NCI-H146 (cell line): ENCODE measurements around the gene UBE2E2.

Experiments used
- DNase-seq: peaks from one replicate; lab custom pipeline; 2025; lab: John Stamatoyannopoulos, UW

Gene UBE2E2

DNA sequence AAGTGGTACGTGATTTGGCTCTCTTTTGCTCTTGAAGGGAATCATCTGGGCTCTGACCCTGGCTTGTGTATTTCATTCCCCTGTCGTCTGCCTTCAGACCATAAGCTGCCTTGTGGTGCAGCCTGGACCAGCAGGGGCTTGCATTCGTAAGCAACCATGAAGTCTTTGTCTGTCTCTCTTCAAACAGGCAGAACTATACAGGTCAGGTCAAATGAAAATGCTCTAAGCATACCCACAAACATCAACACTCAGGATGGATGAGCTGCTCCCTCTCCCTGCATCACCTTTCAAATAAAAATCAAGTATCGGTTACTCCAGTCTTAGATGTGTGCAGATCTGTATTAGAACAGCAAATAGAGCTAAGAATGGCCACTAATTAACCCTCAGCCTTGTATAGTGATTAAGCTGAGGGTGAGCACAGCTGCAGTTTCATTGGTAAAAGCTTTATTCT, 334.0 kb downstream of the UBE2E2 start:
- peak; percentile 85 for DNase-seq

DNA sequence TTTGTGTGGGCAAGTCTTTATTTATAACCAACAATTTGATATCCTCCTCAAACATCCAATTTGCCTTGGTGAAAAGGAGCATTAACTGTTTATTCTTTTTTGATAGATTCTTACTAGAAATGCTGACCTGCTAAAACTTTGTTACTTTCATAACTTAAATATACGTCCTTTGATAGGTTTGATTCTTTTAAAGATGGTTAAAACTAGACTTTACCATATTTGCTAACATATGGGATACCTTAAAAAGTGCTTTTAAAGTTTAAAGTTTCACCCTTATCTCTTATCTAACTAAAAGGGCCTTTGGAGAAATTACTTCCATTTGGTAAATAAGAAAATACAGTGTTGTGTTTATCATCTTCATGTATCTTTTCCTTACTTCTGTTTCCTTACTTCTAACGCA, 336.1 kb downstream of the UBE2E2 start:
- no peak for DNase-seq

DNA sequence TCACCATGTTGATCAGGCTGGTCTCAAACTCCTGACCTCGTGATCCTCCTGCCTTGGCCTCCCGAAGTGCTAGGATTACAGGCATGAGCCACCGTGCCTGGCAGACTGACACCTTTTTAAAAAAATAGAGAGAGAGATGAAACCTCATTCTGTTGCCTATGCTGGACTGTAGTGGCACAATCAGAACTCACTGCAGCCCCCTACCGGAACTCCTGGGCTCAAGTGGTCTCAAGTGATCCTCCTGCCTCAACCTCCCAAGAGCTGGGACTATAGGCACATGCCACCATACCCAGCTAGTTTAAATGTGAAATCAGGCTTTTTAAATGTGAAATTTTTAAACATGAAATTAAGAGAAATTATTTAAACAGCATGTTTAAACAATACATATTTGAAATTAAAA, 337.5 kb downstream of the UBE2E2 start:
- DNase-seq: no peak

DNA sequence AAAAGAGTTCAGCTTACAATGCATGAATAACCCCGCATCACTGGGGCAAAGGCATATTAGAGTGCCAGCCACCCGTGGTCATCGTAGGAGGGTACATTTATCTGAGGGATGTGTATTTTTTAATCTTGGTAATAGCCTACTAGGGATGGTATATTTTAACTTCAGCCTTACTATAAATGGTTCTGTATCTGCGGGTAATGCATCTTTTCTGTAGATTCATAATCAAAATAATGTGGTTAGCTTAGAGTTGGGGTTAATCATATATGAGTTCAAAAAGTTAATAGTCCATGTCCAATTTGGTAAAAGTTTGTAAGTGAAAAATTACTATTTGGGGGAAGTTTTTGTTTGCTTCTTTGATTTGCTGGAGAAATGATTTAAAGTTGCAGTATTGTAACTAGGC, 339.0 kb downstream of the UBE2E2 start:
- no peak for DNase-seq

DNA sequence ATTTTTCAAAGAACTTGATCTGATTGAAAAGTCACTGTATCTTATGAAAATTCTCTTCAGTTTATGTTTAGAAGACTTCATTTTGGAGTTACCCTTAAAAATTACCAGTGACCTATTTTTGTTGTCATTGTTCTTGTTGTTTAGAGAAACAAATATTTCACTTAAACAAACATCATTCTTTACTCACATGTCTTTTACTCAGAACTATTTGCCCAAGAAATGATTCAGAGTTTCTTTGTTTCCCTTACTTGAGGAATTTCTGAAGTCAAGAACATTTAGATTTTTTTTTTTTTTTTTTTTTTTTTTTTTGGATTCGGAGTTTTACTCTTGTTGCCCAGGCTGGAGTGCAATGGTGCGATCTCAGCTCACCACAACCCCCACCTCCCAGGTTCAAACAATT, 343.1 kb downstream of the UBE2E2 start:
- no peak for DNase-seq

DNA sequence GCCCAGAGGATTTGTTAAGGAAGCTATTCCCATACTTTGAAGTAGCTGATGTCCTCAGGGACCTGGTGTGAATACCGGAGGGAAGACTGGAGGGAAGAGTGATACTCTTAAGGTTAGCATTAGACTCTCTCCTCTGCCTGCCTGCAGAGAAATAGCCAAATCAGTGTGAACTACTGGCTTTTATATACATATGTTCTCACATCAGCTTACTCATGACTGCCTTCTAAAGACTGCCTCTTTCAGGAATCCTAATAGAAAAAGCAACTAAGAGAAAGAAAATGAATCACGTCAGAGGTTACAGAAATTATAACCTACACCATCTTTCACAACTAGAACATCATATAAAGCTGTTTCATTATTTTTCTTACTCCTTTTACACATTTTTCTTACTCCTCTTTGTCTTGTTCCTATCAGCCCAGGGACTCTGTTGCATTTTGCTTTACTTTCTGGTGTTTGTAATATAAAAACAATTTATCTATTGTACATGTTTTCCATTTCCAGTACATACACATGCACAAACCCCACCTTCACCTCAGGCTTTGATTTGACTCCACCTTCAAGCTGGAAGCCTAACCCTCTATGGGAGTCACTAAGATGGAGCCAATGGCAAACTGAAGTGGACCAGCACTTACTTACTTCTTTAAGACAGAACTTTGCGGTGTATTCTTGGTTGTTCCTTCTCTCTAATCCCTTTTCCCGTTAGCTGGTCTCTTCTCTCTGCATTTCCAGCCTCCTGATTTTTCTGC, 345.0 kb downstream of the UBE2E2 start:
- DNase-seq: no peak

DNA sequence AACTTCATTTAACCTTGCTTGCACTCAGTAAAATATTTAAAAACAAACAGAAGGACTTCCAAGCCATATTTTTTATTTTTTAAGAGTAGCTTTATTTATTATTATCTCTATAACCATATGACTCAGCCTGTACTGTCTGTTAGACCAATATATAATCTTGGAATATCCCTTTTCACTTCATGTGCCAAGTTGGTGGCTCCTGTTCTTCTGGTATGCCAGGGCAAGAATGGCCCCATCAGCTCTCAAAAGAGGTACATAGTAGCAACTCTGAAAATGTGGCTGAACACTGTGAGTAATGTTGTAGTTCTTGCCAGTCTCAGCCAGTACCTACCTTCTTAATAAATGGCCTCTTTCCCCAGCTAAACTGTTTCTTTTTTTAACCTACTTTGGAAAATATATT, 345.6 kb downstream of the UBE2E2 start:
- no peak for DNase-seq

DNA sequence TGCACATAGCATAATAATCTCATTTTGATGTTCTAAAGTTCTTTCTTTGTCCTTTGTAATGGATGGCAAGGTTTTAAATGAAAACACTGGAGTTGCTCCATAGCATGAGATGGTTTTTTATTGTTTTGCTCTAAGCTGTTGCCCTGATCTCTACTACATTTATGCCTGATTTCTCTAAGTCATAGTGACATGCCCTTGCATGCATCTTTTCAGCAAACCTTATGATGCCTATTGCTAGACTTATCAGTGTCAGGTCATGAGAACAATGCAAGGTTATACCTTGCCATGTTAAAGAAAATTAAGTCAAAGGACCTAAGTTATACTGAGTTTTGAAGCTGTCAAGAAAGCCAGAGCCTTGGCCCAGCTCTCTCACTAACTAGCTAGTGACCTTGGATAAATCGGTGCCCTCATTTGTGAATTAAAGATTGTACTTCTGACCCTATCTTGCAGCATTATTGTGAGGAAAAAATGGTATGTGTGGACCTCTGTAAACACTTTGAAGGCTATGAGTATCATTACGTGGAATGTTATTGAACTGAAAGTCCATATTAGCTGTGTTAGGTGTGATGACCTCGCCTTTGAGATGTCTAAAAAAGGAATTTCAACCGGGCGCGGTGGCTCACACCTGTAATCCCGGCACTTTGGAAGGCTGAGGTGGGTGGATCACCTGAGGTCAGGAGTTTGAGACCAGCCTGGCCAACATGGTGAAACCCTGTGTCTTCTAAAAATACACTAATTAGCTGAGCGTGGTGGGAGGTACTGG, 346.2 kb downstream of the UBE2E2 start:
- no peak for DNase-seq

DNA sequence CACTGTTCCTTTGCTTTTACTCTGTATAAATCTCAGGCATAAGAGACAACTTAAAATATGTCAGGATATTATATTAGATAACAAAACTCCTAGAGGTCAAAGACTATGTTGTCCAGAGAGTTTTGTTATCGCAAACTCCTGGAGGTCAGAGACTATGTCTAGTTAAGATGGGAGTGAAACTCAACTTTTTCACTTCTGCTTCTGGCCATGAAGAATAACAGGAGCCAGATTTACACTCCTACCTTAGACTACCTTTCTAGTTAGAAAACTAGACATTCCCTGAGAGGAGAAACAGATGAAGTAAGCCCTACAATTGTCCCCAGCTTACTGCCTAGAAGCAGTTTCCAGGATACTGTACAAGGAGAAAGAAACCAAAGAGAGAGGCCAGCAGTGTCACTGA, 347.3 kb downstream of the UBE2E2 start:
- no peak for DNase-seq

DNA sequence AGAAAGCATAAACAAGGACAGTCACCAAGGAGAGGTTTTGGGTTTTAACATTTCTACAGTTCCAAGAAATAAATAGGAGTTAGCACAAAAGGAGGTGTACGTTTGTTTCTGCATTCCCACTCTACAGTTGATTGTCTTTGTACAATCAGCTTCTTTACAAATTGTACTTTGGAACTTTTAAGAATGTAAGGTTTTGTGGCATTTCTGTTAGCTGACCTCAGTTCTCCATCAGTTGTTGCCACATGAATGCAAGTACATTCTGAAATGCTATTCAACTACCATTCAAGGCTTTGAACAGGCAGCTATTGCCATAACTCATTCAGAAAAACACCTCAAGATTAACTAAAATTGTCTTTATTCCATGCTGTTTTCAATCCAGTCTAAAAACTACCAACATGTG, 349.4 kb downstream of the UBE2E2 start:
- DNase-seq: no peak

DNA sequence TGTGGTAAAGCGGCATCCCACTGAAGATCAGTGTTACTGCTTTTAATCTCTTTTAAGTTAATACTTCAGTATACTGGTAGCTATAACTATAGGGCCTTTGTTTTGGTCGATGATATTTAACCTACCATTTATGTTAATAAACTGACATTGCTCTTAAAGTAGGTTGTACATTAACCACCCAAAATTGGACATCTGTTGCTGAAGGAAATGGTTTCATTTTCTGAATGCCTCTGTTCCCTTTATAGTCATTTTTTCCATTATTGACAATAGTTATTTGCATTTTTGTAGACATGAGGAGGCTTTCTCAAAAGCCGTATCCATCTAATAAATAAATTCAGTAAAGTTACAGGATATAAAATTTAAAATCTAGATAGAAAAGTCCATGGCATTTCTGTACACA, 350.2 kb downstream of the UBE2E2 start:
- DNase-seq: no peak

DNA sequence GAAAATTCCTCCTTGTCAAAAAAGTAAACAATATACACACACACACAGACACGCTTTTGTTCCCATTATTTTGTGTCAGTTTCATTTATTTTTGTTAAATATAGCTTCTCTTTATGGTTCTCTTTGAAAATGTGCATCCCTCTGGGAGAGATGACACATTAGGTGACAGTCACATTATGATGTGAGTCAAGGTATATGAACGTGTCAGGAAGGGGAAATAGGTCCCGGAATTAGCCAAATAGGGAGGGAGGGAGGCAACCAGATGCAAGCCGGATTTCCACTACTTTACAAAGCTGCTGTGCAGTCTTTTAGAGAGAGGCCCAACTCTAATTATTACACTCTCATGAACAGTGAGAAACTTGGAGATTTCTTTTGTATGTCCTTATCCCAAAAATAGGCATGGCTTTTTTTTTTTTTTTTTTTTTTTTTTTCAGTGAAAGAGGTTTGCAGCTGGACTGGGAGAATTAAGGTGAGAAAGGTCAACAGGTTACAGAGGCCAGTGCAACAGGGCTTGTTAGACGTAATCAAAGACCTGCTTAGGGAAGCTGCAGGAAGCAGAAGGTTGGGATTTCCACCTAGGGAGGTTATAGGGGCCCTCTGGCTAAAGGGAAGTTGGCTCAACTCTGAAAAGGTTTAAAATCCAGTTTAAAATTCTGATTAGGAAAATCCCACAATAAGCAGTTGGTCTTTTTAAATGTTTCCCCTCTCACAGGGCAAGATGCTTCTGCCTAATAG, 362.1 kb downstream of the UBE2E2 start:
- DNase-seq: no peak

DNA sequence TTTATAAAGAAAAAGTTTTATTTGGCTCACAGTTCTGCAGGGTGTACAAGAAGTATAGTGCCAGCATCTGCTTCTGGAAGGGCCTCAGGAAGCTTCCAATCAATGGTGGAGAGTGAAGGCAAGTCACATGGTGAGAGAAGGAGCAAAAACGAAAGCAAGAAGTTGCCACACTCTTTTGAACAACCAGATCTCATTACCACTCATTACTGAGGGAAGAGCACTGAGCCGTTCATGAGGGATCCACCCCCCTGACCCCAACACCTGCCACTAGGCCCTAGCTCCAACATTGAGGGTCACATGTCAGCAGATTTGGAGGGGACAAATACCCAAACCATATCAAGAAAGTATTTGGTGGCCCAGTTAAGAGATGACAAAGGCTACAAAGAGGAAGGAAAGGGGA, 363.4 kb downstream of the UBE2E2 start:
- DNase-seq: no peak

DNA sequence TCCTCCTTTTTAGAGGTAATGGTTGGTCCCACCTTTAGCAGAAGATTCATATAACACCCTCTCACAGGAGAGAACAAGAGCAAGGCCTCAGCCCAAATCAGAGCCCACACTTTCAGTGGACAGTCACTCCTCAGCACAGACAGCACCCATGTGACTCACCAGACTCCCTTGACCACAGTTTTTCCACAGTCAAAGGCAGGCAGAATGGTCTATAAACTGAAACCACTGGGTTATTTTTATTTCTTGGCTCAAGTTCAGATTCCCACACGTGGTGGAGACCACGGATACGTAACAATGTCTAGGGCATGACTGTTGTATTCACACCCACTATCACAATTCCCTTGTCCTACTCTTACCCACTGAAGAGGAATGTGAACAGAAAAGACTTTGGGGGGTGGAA, 364.8 kb downstream of the UBE2E2 start:
- no peak for DNase-seq

DNA sequence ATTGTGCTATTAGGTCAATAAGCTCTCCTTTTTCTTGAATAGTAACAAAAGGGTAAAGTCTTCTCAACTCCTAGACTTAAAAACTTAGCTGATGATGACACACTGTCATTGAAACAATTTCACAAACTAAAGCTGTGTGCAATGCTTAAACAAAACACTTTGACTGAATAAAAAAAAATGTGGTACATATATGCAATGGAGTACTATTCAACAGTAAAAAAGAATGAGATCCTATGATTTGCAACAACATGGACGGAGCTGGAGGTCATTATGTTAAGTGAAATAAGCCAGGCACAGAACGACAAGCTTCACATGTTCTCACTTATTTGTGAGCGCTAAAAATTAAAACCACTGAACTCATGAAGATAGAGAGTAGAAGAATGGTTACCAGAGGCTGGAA, 370.7 kb downstream of the UBE2E2 start:
- no peak for DNase-seq

DNA sequence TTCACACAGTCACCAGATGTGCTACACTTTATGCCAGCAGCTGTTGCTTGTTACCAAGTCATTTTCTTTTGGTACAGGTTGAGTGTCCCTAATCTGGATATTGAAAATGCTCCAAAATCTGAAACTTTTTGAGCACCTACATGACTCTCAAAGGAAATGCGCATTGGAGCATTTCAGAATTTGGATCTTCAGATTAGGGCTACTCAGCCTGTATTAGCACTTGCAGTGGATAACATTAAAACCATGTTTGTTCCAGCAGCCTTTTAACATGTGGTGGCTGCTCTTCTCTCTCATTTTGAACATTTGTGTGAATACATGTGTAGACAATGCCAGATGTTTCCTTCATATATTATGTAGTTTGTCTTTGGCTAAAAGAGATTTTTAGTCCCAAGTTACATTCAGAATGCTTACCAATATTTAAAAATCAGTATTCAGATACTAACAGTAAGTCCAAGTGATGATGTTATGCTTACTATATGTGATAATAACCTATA, 371.7 kb downstream of the UBE2E2 start:
- no peak for DNase-seq

DNA sequence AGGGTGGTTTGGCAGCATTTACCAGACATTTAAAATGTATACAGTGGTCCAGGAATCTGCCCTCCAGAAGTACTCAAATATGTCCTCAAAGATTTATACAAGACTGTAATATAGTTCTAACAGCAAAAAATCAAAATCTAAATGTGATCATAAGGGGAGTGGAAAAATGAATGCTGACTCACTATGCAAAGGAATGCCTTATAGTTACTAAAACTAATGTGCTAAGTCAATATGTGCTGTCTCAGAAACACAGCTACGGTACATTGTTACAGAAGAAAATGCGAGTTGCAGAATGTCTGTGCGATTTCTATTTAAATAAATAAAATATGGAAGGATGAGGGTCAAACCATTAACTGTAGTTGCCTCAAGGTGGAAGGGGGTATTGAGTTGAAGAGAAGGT, 372.6 kb downstream of the UBE2E2 start:
- DNase-seq: no peak

DNA sequence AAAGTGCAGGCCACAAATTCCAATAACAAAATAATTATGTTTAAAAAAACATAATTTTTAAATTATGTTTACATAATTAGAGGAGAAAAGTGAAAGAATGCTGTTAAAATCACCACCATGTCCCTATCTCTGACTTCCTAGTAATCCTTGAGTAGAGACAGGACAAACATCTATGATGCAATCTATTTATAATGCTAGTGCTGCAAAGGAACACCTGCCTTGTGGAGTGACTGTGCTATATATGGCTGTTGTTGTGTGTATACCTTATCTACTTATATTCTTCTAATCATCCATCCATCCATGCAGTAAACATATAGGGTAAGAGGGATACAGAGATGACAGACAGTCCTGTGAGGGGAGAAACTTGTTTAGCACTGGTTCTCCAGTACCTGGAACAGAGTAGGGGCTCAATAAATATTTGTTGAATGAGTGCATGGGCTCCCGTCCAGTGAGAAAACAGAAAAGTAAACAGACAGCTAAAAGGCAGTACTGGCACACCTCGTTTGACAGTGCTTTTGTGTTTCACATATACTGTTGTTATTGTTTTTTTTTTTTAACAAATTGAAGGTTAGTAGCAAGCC, 373.3 kb downstream of the UBE2E2 start:
- DNase-seq: peak; percentile 54

DNA sequence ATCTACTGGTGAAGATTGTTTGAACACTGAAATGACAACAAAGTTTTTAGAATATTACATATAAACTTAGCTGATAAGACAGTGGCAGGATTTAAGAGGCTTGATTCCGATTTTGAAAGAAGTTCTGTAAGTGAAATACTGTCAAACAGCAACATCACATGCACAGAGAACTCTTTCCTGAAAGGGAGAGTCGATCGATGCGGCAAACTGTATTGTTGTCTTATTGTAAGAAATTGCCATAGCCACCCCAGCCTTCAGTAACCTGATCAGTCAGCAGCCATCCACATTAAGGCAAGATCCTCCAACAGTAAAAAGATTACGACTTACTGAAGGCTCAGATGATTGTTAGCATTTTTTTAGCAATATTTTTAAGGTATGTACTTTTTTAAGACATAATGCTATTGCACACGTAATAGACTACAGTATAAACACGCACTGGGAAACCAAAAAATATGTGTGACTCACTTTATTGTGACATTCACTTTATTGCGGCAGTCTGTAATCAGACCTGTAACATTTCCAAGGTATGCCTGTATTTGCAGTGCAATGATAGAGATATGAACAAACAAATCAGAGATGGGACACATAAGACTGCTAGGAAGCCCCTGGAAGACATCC, 377.1 kb downstream of the UBE2E2 start:
- no peak for DNase-seq

DNA sequence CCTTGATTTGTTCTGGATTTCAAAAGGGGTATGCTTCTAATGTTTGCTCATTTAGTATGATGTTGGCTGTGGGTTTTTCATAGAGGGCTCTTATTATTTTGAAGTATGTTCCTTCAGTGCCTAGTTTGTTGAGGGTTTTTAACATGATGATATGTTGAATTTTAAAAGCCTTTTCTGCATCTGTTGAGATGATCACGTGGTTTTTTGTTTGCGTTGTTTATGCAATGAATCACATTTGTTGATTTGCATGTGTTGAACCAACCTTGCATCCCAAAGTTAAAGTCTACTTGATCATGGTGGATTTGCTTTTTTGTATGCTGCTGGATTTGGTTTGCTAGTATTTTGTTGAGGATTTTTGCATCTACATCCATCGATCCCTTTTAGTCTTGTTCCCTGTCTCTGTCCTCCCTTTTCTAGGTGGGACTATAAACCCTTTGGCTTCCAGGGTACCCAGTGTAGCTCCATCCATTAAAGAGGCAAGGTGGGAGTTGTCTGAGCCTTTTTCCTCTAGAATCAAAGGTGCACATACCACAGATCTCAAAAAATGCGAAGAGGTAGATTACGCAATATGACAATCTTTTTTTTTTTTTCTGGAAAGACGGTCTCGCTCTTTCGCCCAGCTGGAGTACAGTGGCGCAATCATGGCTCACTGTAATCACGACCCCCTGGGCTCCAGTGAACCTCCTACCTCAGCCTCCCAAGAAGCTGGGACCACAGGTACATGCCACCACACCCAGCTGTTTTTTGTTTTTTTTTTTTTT, 381.0 kb downstream of the UBE2E2 start:
- DNase-seq: no peak

DNA sequence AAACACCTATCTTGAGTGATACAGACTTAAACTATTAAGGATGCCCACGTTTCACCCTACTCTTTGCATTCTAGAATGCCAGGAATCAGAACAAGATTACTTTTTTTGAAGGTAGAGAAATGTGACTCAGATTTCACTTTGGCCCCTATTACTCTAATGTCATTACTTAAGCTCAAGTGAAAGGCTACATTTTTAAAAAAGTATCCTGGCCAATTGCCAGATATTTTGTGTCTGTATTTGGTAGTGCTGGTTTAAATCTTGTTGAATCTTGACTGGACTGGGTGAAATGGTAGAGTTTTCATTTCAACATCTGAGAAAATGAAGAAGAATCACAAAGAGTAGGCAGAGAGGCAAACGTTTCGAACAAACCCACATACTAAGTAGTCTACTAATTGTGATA, 384.4 kb downstream of the UBE2E2 start:
- no peak for DNase-seq
